GM18526 (cell line): Measurements from ENCODE around the gene IGF2BP3.

Source experiments
- POLR2A ChIP-seq: IDR thresholded peaks from 3 replicates; pipeline ENCODE4 v1.6.1; 2011; ENCODE audit not compliant: insufficient read length; ENCODE audit errors: extremely low read depth

Gene IGF2BP3

DNA sequence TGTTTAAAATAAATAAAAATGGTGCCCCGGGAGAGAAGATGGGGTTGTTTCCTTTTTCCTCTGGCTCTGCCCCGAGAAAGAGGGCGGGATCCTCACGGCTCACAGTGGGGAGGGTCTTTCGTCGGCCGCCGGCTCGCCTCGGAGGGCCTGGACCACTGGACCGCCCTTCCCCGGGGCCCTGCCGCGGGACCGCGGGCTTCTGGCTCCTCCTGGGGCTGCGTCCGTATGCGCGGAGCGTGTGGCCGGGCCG lies 3.5 kb upstream of the IGF2BP3 start:
- TF ChIP-seq POLR2A = no peak

GRCh38 chr7:23472956-23473843 lies 2.9 kb upstream of the IGF2BP3 start:
- no peak for TF ChIP-seq POLR2A

GRCh38 chr7:23472556-23472955 lies 2.3 kb upstream of the IGF2BP3 start:
- no peak for TF ChIP-seq POLR2A

DNA sequence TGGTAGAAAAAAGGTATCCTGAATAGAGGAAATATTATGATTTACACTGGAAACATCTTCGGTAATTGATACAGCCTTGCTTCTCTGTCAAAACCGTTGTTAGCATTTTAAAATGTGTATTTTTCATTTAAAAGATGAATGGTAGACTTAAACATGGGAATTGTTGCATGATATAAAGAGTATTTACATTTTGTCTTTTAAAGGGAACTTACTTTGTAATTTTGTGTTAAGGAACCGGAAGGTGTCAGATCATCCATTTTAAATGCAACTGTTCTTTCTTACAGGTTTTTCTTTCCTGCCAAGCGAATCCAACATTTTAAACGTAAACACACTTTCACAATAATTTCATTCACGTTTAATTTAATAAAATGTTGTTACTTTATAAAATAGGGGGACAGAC lies 1.8 kb upstream of the IGF2BP3 start:
- no peak for TF ChIP-seq POLR2A

GRCh38 chr7:23471106-23471859 lies 992 bp upstream of the IGF2BP3 start:
- peak; percentile 43 for TF ChIP-seq POLR2A

DNA sequence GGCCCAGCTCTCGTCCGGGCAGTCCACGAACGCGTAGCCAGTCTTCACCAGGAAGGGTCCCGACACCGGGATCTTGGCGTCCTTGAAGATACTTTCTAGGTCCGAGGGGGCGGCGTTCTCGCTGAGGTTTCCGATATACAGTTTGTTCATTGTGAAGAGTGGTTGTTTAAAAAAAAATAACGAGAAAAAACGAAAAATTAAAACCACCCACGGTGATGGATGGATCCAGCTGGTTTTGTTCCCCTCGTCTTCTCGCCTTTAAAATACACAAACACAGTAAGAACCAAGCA lies 385 bp downstream of the IGF2BP3 start:
- TF ChIP-seq POLR2A = no peak

GRCh38 chr7:23469150-23469960 lies 936 bp downstream of the IGF2BP3 start:
- TF ChIP-seq POLR2A = peak; percentile 60

- no peak for TF ChIP-seq POLR2A
These were observed 1.7 kb downstream of the IGF2BP3 start for GRCh38 chr7:23468526-23469149.

GRCh38 chr7:23467806-23468525 lies 2.3 kb downstream of the IGF2BP3 start:
- TF ChIP-seq POLR2A = peak; percentile 41

DNA sequence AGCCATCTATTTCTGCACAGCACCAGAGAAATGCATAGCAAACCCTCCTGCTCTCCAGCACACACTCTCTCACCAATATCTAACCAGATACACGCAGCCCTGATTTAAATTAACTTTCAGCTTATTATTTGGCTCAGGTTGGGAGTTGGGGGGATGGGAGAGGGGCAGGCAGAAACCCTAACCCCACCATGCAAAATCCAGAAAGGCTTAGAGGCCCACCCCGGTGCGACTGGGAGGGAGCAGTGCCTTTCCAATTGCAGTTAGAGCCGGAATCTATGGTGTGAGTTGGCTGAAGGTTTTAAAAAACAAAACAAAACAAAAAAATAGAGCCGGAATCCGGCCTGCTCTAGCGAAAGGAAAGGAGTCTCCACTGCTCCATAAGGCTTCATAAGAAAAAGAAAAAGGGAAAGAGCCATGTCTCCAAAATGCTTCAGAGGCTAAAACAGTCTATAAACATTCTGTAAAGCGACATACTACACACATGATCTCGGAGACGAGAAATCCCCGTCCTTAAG lies 2.9 kb downstream of the IGF2BP3 start:
- no peak for TF ChIP-seq POLR2A

DNA sequence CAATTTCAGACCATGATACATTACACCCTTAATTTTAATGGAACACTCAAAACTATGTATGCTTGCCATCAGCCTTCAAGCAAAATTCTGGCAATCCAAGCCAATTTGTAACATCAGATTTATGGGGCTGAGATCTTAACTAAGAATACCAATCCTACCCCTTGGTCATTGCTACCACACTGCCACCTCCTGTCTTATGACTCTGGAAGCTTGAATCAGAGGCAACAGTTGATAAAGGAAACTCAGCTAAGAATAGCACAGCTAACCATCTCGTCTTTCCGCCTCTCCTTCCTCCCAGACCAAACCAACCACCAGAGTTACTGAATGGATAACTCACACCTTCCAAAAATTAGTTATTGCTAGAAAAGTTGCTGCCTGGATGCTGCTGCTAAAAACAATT lies 7.4 kb downstream of the IGF2BP3 start:
- TF ChIP-seq POLR2A = no peak

DNA sequence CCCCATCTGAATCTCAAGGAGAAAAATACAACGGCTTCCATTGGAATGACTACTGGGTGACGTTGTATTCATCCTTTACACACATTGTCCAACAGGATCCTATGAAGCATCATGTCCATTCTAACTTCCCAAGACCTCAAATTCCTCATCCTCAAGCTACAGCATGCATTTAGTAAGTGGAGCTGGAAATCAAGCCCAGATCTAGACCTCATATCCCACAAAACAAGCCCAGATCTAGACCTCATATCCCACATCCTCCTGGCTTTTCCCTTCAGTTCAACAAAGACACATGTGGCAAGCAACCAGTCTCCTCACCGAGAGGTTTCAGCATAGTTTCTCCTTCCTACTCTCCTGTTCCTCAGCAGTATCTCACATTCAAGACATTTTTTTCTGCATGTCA lies 12.2 kb downstream of the IGF2BP3 start:
- TF ChIP-seq POLR2A = no peak

- TF ChIP-seq POLR2A = no peak
These were observed 14.2 kb downstream of the IGF2BP3 start for GRCh38 chr7:23456093-23456492.

DNA sequence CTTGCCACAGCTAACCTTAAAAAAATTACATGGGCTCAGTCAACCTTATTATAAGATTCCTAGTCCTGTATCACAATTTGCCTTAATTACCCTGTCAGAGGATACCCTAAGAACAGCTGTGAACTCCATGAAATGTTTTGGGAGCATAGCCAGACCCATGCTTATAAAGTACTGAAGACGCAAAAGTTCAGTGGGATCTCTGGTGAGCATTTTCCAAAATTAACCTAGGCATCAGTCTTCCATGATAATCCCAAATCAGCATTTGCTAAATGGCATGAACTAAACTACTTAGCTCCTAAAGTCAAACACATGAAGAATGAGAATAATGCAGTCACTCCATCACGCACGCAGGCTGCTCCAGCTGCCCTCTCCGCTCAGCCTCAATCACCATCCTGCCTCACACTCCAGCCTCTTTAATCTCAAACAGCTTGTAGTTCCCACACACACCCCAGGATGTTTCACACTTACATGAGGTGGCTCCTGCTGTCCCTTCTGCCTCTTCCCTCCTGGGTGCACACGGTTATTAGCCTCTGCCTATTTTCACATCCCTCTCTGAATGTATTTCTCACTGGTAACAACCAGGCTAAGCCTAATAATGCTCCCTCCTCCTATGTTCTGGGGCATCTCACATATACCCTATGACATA lies 15.3 kb downstream of the IGF2BP3 start:
- TF ChIP-seq POLR2A = no peak
